HG03457 (cell line): ENCODE measurements around the gene CBL.

Experiments used
- ATAC-seq: cut with Tn5 transposase; IDR thresholded peaks from one replicate; pipeline ENCODE4 v1.9.1; 2021; ENCODE audit warnings: moderate number of reproducible peaks; ENCODE audit not compliant: unreplicated experiment

Gene CBL

DNA sequence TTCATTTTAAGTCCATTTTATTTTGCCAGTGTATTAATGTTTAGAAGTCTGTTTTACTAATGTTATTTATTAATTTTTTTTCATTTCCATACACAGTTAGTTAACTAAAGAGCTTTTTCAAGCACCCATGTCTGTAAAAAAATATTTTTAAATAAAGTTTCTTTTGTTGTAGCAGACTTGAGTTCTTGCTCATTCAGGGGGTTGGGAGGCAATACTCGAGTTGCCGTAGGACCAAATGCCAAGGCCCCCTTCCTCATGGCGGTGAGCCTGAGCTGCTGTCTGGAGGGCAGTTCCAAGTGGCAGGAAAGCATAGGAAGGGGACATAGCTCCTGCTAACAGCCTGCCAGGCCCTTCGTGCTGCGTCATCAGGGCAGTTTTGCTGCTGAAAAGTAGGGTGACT, 101.8 kb downstream of the CBL start:
- ATAC-seq, result no peak

GRCh38 chr11:119309411-119309810, 103.3 kb downstream of the CBL start:
- ATAC-seq, result no peak

DNA sequence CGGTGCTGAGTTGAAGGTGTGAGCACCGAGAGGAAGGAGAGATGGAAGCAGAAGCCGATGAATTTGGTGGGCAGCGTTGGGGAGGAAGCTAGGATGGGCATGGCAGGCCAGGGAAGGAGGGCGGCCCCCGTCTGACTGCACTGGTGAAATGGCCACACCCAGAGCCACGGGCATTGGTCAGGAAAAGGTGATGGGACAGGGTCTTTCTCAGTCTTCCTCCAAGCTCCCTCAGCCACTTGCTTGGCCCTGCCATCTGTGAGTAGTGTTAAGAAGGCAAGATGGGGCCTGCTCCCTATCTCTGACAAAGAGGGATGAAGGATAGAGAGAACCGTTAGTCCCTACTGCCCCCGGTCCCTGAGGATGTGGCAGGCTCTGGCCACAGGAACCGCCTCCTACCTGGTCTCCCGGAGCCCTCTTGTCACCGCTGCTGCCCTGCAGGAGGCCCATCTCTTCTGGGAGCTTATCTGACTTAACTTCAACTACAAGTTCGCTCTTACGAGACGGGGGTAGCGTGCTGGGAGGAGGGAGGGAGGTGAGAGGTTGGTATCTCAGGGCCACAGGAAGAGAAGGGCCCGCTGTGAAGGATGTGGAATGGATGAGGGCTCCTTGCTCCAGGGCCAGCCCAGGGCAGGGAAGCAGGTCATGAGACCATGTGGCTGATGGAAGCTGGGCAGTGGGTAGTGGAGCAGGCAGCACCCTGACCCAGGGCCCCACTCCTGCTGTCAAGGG, 104.0 kb downstream of the CBL start:
- ATAC-seq, result no peak

GRCh38 chr11:119310682-119311052, 104.5 kb downstream of the CBL start:
- no peak for ATAC-seq

- ATAC-seq, result no peak
These were observed 108.6 kb downstream of the CBL start for GRCh38 chr11:119314726-119315125.

GRCh38 chr11:119315131-119316015, 109.2 kb downstream of the CBL start:
- ATAC-seq, result no peak

- no peak for ATAC-seq
These were observed 110.0 kb downstream of the CBL start for GRCh38 chr11:119316016-119316728.

DNA sequence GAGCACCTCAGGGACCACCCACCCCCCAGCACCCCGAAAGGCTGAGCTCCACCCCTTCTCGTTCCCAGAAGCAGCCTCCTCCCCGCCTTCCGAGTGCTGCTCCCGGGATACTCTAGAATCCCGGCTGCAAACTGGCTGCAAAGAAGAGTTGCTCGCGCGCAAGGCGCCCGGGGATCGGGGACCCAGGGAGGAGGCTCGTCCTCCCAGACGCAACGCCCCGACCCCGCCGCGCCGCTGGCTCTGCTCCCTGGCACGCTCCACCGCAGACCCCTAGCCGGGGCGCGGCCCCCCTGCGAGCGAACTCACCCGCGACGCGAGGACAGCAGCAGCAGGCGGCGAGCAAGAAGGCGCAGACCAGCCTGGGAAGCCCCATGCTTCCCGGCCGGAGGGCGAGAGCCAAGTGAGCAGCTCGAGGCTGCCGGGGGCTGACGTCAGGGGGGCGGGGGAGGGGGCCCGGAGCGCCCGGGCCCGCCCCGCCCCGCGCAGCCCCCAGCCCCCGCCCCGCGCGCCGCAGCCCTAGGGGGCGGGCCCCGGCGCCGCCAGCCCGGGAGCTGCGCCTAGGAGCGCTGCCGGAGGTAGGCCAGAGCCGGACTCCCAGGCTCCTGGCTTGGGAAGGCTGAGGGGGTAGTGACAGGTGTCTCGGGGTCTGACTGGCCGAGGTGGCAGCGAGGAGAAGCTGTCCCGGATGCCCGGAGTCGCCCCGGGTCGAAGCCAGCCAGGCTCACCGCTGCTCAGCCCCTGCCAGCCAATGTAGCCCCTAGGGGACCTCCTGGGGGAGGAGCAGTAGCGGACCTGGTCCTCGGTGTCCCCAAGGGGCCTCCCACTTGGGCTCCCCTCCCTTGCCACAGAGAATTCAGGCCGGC, 110.8 kb downstream of the CBL start, which contains the start of gene MCAM:
Gene MCAM (minus strand): TSS at position 402 of the 863 bp plus-strand sequence. CDS start 29 bp downstream, at position 373.
- ATAC-seq, result no peak

GRCh38 chr11:119317592-119318239, 111.6 kb downstream of the CBL start:
- no peak for ATAC-seq

- no peak for ATAC-seq
These were observed 112.3 kb downstream of the CBL start for GRCh38 chr11:119318240-119319135.

- no peak for ATAC-seq
These were observed 113.1 kb downstream of the CBL start for GRCh38 chr11:119319136-119319699.

- no peak for ATAC-seq
These were observed 113.6 kb downstream of the CBL start for GRCh38 chr11:119319700-119320239.

DNA sequence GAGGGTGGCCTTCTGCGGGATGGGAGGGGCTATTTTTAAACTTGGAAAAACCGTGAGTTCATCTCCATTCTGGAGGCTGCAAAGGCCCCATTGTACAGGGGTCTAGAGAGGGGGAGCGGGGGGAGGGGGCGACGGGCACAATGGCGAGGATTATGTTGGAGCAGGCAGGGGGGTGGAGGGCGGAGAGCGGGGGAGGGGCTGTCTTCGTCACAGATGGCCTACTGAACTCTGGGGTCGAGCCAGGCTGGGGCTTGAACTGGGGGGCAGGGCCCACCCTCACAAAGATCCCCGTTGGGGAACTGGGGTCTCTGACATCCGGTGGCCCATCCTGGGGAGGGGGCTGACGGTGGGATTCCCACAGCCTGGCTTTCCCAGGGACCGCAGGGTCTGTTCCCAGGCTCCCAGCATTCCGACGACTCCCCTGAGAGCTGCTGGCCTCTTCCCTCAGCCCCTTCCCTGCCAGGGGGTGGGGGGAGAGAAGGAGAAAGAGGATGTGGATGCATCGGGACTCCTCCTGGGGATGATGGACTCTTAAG, 114.2 kb downstream of the CBL start:
- ATAC-seq, result no peak

GRCh38 chr11:119320776-119321524, 114.8 kb downstream of the CBL start:
- ATAC-seq, result peak; percentile 38

DNA sequence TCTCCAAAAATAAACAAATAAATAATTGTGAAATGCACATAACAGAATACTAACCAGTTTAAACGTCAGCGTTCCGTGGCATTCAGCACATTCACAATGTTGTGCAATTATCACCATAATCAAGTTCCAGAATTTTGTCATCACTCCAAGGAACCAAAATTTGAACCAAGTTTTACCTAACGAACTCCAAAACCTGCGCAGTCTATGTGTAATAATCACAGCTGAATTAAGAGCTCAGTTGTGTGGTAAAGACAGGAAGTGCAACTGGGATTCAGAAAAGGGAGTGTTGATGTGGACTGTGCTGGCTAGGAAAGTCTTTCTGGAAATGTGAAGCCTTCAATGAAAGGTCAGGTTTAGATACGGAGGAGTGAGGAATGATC, 116.2 kb downstream of the CBL start:
- ATAC-seq, result no peak

- no peak for ATAC-seq
These were observed 116.9 kb downstream of the CBL start for GRCh38 chr11:119322921-119323531.

GRCh38 chr11:119323532-119324033, 117.4 kb downstream of the CBL start:
- ATAC-seq, result no peak
